Peyer's patch (tissue), 4 donors: Measurements from ENCODE around the gene CDKAL1. TPM values are rescaled to one million over a fixed set of nuclear protein-coding genes. Genes with fewer than 3 reads are reported as not detected.

Experiments used
- DNase-seq, 3 donors: peaks; one replicate each; pipeline ENCODE4 v3.0.0-alpha.2; 2017 to 2019
- H3K27ac ChIP-seq, 4 donors: fragments of 200-600 bp; sonication (generic); one replicate each; pipeline ENCODE4 v1.5.1; 2016 to 2019
- H3K27me3 ChIP-seq, 2 donors: fragments of 200-600 bp; sonication (generic); one replicate each; pipeline ENCODE4 v1.5.1; 2019
- H3K36me3 ChIP-seq, 3 donors: fragments of 200-600 bp; sonication (generic); one replicate each; pipeline ENCODE4 v1.5.1; 2016 to 2019
- H3K4me1 ChIP-seq, 4 donors: fragments of 200-600 bp; sonication (generic); one replicate each; pipeline ENCODE4 v1.5.1; 2016 to 2019
- H3K4me3 ChIP-seq, 4 donors: fragments of 200-600 bp; sonication (generic); 1 replicate in 3 of 4; 2 replicates in 1 of 4; pipeline ENCODE4 v1.5.1; 2016 to 2019; ENCODE audit warnings: mild to moderate bottlenecking in 1 of 4
- H3K9me3 ChIP-seq, 4 donors: fragments of 200-600 bp; sonication (generic); one replicate each; pipeline ENCODE4 v1.5.1; 2016 to 2019; ENCODE audit warnings: mild to moderate bottlenecking in 1 of 4
- POLR2A ChIP-seq, 2 donors: fragments of 450-650 bp; IDR thresholded peaks; one replicate each; pipeline ENCODE4 v1.5.1; 2017; ENCODE audit warnings: antibody characterized with exemption in 2 of 2, mild to moderate bottlenecking in 2 of 2, moderate library complexity in 2 of 2
- total RNA-seq, 4 donors: library from RNA; depleted of rRNA; stranded (reverse); fragments of >200 nt; gene quantifications; one replicate each; pipeline ENCODE4 v1.1.0, GENCODE V29; 2016
- TF ChIP-seq, protein P1 (sequence below), 6 experiments: fragments of 450-650 bp in 4 of 6; fragments of 200-600 bp in 2 of 6; sonication (generic) in 1 of 6; IDR thresholded peaks; one replicate each; pipeline ENCODE4 v1.5.1; 2017 to 2019; ENCODE audit warnings: antibody characterized with exemption in 6 of 6, mild to moderate bottlenecking in 3 of 6, moderate library complexity in 1 of 6

The CDKAL1 gene
- total RNA-seq, 4 donors from 2014 or later: 10.3 to 31.4 (median 11.6) TPM

GRCh38 chr6:20790032-20790791 lies 256.0 kb downstream of the CDKAL1 start:
- TF ChIP-seq, protein P1, sequence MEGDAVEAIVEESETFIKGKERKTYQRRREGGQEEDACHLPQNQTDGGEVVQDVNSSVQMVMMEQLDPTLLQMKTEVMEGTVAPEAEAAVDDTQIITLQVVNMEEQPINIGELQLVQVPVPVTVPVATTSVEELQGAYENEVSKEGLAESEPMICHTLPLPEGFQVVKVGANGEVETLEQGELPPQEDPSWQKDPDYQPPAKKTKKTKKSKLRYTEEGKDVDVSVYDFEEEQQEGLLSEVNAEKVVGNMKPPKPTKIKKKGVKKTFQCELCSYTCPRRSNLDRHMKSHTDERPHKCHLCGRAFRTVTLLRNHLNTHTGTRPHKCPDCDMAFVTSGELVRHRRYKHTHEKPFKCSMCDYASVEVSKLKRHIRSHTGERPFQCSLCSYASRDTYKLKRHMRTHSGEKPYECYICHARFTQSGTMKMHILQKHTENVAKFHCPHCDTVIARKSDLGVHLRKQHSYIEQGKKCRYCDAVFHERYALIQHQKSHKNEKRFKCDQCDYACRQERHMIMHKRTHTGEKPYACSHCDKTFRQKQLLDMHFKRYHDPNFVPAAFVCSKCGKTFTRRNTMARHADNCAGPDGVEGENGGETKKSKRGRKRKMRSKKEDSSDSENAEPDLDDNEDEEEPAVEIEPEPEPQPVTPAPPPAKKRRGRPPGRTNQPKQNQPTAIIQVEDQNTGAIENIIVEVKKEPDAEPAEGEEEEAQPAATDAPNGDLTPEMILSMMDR (IDR thresholded peaks at IDR 0.05): no peak
- DNase-seq: no peak
- Histone ChIP-seq H3K4me1 (no peaks in the 10 kb centered on the region), H3K4me3 (no peak overlapping the region), H3K9me3 (no peaks in the 10 kb centered on the region), H3K36me3 (no peaks in the 10 kb centered on the region), H3K27ac (no peak overlapping the region), H3K27me3 (no peaks in the 10 kb centered on the region)

DNA sequence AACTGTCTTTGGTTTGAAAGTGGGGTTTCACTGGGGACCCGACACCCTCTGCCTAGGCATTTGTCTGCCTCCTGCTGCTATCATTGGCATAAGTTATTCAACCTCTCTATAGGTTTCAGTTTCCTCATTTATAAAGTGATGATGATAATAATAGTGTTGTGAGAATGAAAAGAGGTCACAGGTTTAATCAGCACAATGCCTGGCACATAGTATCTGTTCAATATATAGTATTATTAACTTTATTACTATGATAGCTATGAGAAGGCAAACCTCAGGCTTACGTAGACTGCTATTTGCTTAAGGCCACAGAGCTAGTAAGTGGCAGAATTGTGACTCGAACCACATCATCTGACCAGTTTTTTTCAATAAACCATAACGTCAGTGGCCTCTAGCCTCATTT lies 256.8 kb downstream of the CDKAL1 start:
- Histone ChIP-seq H3K9me3 (no peaks in the 10 kb centered on the region), H3K27me3 (no peaks in the 10 kb centered on the region), H3K36me3 (no peaks in the 10 kb centered on the region), H3K4me3 (no peak overlapping the region), H3K27ac (no peak overlapping the region), H3K4me1 (no peaks in the 10 kb centered on the region)
- TF ChIP-seq, protein P1 (IDR thresholded peaks at IDR 0.05): no peak
- no peak for TF ChIP-seq POLR2A (IDR thresholded peaks at IDR 0.05)
- DNase-seq: no peak

- TF ChIP-seq, protein P1 (IDR thresholded peaks at IDR 0.05): no peak
- no peak for TF ChIP-seq POLR2A (IDR thresholded peaks at IDR 0.05)
- Histone ChIP-seq H3K27me3 (no peaks in the 10 kb centered on the region), H3K9me3 (no peaks in the 10 kb centered on the region), H3K4me1 (no peaks in the 10 kb centered on the region), H3K4me3 (no peak overlapping the region), H3K27ac (no peak overlapping the region), H3K36me3 (no peaks in the 10 kb centered on the region)
- DNase-seq: no peak
Observed at GRCh38 chr6:20791944-20792343, 257.7 kb downstream of the CDKAL1 start.

GRCh38 chr6:20793174-20793573 lies 258.9 kb downstream of the CDKAL1 start:
- TF ChIP-seq POLR2A (IDR thresholded peaks at IDR 0.05): no peak
- TF ChIP-seq, protein P1 (IDR thresholded peaks at IDR 0.05): no peak
- H3K4me3 ChIP-seq: no peak overlapping the region
- no peaks in the 10 kb centered on the region for H3K9me3 ChIP-seq
- no peaks in the 10 kb centered on the region for H3K4me1 ChIP-seq
- no peak for DNase-seq
- no peaks in the 10 kb centered on the region for H3K36me3 ChIP-seq
- no peak overlapping the region for H3K27ac ChIP-seq
- H3K27me3 ChIP-seq: no peaks in the 10 kb centered on the region

DNA sequence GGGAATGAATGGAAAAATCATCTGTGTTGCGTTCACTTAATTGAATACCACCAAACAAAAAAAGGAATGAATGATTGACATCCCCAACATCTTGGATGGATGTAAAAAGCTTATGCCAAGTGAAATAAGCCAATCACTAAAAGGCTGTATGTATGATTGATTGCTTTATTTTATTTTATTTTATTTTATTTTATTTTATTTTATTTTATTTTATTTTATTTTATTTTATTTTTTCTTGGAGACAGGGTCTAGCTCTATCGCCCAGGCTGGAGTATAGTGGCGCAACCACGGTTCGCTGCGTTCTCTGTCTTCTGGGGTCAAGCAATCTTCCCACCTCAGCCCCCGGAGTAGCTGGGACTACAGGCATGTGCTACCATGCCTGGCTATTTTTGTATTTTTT lies 263.3 kb downstream of the CDKAL1 start:
- H3K27me3 ChIP-seq: no peaks in the 10 kb centered on the region
- H3K4me1 ChIP-seq: no peaks in the 10 kb centered on the region
- TF ChIP-seq POLR2A (IDR thresholded peaks at IDR 0.05): no peak
- H3K9me3 ChIP-seq: no peaks in the 10 kb centered on the region
- H3K36me3 ChIP-seq: no peaks in the 10 kb centered on the region
- no peak overlapping the region for H3K4me3 ChIP-seq
- no peak for DNase-seq
- H3K27ac ChIP-seq: no peak overlapping the region

- H3K4me3 ChIP-seq: no peak overlapping the region
- H3K4me1 ChIP-seq: no peaks in the 10 kb centered on the region
- TF ChIP-seq, protein P1 (IDR thresholded peaks at IDR 0.05): no peak
- no peak for TF ChIP-seq POLR2A (IDR thresholded peaks at IDR 0.05)
- no peak for DNase-seq
- no peaks in the 10 kb centered on the region for H3K27me3 ChIP-seq
- H3K36me3 ChIP-seq: no peaks in the 10 kb centered on the region
- no peaks in the 10 kb centered on the region for H3K9me3 ChIP-seq
- H3K27ac ChIP-seq: no peak overlapping the region
Observed at GRCh38 chr6:20800229-20800628, 266.0 kb downstream of the CDKAL1 start.
